HG03025 (cell line): Measurements from ENCODE around the gene PIGK.

Experiments
- ATAC-seq: cut with Tn5 transposase; IDR thresholded peaks from one replicate; pipeline ENCODE4 v1.9.1; 2021; ENCODE audit warnings: mild to moderate bottlenecking, moderate library complexity; ENCODE audit not compliant: unreplicated experiment, low FRiP score

Gene PIGK

GRCh38 chr1:77044133-77044849 is 174.9 kb downstream of the PIGK start:
- no peak for ATAC-seq

GRCh38 chr1:77040826-77041225 is 178.4 kb downstream of the PIGK start:
- ATAC-seq = no peak

GRCh38 chr1:77039739-77040138 is 179.5 kb downstream of the PIGK start:
- no peak for ATAC-seq

GRCh38 chr1:77039111-77039510 is 180.1 kb downstream of the PIGK start:
- ATAC-seq = no peak
